ACC112 (cell line): ENCODE data around the gene ZC3H11A.

ENCODE experiments used
- H2AFZ ChIP-seq: fragments of 200-600 bp; sonication (generic); one replicate; pipeline ENCODE4 v1.6.0; 2017; ENCODE audit warnings: antibody characterized with exemption, low read length; ENCODE audit not compliant: unreplicated experiment
- H3K27ac ChIP-seq: fragments of 200-600 bp; sonication (generic); 2 replicates; pipeline ENCODE4 v1.5.1; 2014; ENCODE audit warnings: low read depth, mild to moderate bottlenecking, antibody characterized with exemption, low read length, moderate library complexity
- H3K27me3 ChIP-seq: fragments of 200-600 bp; sonication (generic); 2 replicates; pipeline ENCODE4 v1.6.1; 2014; ENCODE audit warnings: mild to moderate bottlenecking, antibody characterized with exemption, low read length, moderate library complexity, mixed read lengths; ENCODE audit not compliant: insufficient read depth
- H3K36me3 ChIP-seq: fragments of 200-600 bp; sonication (generic); 2 replicates; pipeline ENCODE4 v1.6.1; 2016; ENCODE audit warnings: mild to moderate bottlenecking, antibody characterized with exemption, low read length, moderate library complexity, mixed read lengths; ENCODE audit not compliant: insufficient read depth
- H3K4me1 ChIP-seq: fragments of 200-600 bp; sonication (generic); one replicate; pipeline ENCODE4 v1.6.1; 2016; ENCODE audit warnings: low read length, mixed read lengths; ENCODE audit not compliant: insufficient read depth, unreplicated experiment, control insufficient read depth
- H3K4me3 ChIP-seq: fragments of 200-600 bp; sonication (generic); 2 replicates; pipeline ENCODE4 v1.5.1; 2014; ENCODE audit warnings: mild to moderate bottlenecking, low read depth, low read length
- H3K79me2 ChIP-seq: fragments of 200-600 bp; sonication (generic); one replicate; pipeline ENCODE4 v1.6.0; 2016; ENCODE audit warnings: low read length; ENCODE audit not compliant: control insufficient read depth, unreplicated experiment, insufficient read depth

The ZC3H11A gene

DNA sequence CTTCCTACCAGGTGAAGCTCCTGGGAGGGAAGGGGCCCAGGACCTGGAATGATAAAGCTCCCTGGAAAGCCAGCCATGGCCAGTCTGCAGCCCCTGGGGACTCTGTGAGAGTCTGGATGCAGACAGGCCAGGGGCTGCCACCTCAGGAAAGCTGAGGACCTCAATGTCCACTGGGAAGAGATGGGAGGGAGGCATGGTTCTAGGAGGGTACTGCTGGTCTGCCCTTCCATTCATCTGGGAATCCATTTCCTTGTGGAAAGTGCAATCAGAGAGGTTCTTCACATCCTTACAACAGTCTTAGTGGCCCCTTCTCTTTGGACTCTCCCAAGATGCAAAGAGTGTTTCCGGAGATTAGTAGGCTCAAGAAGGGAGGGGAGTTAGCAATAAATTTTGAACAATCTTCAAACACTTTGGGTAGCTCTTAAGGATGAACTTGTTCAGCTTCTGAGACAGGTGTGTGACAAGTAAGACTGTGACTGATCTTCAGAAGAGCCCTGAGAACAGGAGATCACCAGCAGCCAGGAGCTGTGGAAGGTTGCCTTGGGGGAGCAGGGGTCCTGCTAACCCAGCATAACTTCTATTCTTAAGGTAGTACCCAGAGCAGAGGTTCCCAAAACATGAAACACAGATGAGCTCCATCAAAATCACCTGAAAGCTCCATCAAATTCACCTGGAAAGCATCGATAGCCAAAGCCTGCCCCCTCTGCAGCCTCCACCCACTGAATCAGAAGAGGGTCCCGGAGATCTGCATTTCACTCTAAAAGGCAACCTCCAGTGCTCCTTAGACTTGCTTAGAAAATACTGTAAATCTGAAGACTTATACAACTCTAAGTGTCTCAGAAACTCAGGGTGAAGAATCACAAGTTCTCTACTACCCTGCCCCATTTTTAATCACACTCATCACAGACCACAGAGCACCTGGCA is 31.1 kb upstream of the ZC3H11A start:
- Histone ChIP-seq H3K4me3 (no peak overlapping the region), H3K4me1 (no peaks in the 10 kb centered on the region), H2AFZ (no peak overlapping the region), H3K27me3 (peaks cover 11% of the 10 kb centered on the region; the same call in 1 of the 2 replicates), H3K79me2 (no peaks in the 10 kb centered on the region), H3K36me3 (no peaks in the 10 kb centered on the region), H3K27ac (no peak overlapping the region)

DNA sequence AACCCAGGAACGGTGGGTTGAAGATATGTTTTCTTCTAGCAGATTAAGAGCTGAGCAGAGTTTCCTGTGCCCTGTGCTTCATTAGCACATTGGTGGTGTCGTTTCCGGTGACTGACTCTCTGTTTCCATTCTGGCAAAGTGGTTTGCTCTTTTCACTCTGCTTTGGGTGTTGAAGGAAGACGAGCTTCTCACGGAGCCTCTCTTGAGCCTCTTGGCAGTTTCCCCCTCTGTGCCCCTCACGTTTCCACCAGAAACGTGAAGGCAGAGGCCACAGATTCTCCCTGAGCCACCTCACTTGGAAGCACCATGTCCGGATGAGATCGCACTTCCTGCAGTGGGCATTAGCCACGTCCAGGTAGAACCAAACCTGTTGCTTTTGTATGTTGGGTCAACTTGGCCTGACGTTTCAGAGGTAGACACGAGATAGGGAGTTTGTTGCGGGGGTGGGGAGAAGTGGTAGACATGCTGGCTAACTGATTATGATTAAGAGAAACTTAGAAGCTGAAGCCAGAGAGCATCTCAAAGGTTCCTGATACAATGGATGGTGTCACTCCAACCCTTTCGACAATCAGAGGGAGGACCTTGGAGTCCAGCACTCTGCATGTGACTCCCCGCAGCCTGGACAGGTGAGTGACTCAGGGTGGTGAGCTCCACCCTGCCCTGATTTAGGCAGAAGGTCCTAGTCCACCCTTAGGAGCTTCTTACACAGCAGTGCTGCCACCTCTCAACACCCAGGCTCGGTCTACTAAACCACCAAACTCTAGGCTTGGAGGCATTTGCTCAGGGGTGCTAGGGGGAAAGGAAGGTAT is 30.2 kb upstream of the ZC3H11A start, which contains the start of gene LAX1:
Gene LAX1, plus strand, starts transcription at position 155 of the 809 bp plus-strand sequence. Its CDS starts 383 bp downstream, at position 538.
- Histone ChIP-seq H3K79me2 (no peaks in the 10 kb centered on the region), H3K4me1 (no peaks in the 10 kb centered on the region), H3K27me3 (peaks cover 11% of the 10 kb centered on the region; the same call in 1 of the 2 replicates), H3K4me3 (no peak within 1 kb of the TSS), H2AFZ (no peak within 1 kb of the TSS), H3K27ac (no peak within 1 kb of the TSS), H3K36me3 (no peaks in the 10 kb centered on the region)

DNA sequence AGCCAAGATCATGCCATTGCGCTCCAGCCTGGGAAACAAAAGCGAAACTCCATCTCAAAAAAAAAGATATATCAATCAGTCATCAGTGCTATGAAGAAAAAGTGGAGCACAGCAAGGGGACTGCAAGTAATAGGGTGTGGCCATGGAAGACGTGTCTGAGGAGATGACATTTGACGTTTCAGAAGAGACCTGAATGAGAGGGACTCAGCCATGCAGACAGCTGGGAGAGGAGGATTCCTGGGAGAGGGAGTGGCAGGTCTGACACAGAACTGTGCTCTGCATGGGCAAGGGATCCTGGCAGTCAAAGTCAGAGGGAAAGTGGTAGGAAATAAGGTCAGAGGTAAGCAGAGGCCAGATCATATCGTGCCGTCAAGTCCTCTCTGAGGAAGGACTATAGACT is 27.2 kb upstream of the ZC3H11A start:
- no peaks in the 10 kb centered on the region for H3K79me2 ChIP-seq
- no peak overlapping the region for H2AFZ ChIP-seq
- no peak overlapping the region for H3K27ac ChIP-seq
- H3K4me1 ChIP-seq = no peaks in the 10 kb centered on the region
- H3K4me3 ChIP-seq = no peak overlapping the region
- no peaks in the 10 kb centered on the region for H3K36me3 ChIP-seq
- peaks cover 11% of the 10 kb centered on the region; the same call in 1 of the 2 replicates for H3K27me3 ChIP-seq

DNA sequence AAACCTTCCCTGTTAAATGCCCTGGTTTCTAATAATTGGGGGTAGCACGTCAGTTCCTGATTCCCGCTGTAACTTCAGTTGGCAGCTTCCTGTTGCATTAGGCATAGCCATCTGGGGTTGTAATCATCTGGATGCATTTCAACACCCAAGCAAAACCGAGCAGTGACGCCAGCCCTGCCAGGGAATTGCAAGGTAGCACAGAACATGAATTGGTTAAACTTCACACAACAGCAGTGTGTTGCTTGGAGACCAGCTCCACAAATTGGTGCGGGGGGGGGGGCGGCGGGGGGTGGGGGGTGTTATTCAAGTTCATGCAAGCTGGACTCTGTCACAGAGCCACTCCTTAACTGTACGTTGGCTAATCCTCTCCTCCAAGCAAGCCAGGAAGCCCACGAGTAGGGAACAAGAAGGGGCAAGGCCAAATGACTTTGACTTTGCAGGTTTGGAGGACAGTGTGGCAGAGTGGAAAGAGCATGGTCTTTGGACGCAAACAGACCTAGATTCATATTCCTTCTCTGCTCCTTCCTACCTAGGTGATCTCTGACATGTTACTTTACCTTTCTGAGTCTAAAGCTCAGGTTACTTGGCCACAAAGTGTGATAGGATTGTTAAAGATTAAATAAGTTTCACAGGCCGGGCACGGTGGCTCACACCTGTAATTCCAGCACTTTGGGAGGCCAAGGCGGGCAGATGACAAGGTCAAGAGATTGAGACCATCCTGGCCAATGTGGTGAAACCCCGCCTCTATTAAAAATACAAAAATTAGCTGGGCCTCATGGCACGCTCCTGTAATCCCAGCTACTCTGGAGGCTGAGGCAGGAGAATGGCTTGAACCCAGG is 25.7 kb upstream of the ZC3H11A start:
- no peaks in the 10 kb centered on the region for H3K4me1 ChIP-seq
- H2AFZ ChIP-seq = no peak overlapping the region
- H3K36me3 ChIP-seq = no peaks in the 10 kb centered on the region
- no peak overlapping the region for H3K27ac ChIP-seq
- H3K79me2 ChIP-seq = no peaks in the 10 kb centered on the region
- no peak overlapping the region for H3K4me3 ChIP-seq
- peaks cover 2% of the 10 kb centered on the region; the same call in 1 of the 2 replicates for H3K27me3 ChIP-seq

DNA sequence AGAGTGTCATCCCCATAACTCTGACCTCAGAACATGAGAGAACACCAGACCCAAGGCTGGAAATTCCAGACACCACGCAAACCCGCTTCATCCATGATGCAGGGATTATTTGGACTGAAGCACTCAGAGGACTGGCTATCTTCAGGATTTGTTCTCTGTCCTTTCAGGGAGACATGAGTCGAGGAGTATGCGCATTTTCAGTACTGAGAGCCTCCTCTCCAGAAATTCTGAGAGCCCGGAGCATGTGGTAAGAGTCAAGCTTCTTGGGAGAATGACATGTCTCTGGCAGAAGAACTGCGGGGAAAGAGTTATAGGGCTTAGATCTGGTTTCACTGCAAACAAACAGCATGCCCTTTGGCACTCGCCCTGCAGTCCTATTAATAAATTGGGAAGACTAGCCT is 23.5 kb upstream of the ZC3H11A start:
- Histone ChIP-seq H3K4me3 (no peak overlapping the region), H2AFZ (no peak overlapping the region), H3K27ac (no peak overlapping the region), H3K4me1 (no peaks in the 10 kb centered on the region), H3K36me3 (no peaks in the 10 kb centered on the region), H3K27me3 (no peaks in the 10 kb centered on the region; the same call in 1 of the 2 replicates), H3K79me2 (no peaks in the 10 kb centered on the region)

DNA sequence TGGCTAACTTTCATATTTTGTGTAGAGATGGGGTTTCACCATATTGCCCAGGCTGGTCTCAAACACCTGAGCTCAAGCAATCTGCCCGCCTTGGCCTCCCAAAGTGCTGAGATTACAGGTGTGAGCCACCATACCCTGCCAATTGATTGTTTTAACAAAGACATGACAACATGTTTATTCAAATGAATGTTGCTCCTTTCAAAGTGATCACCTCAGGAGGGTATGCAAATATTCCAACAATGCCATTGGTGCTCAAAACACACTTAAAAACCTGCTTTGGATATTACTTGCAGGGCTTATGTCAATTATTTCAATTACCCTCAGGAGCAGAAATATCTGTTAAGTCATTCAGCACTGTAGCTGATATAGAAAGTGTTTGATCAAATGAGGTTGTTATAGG is 22.6 kb upstream of the ZC3H11A start:
- no peaks in the 10 kb centered on the region for H3K36me3 ChIP-seq
- no peaks in the 10 kb centered on the region for H3K79me2 ChIP-seq
- no peak overlapping the region for H2AFZ ChIP-seq
- H3K4me3 ChIP-seq = no peak overlapping the region
- H3K4me1 ChIP-seq = no peaks in the 10 kb centered on the region
- H3K27ac ChIP-seq = no peak overlapping the region
- no peaks in the 10 kb centered on the region; the same call in 1 of the 2 replicates for H3K27me3 ChIP-seq

DNA sequence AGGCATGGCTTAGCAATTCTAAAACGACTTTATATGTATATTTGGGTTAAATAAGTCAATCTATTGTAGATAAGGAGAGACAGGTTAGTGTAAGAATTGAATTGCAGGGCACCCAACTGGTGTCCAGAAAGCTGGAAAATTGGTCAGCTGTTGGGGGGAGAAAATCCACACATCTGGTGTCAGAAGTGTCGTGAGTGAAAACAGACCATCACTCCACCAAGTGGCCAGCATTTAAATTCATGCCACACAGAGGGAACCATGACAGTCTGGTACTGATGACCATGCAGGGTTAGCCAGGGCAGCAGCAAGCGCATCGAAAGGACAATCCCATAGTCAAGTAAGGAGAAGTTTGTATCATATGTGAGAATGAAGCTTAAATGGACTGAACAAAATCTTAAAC is 18.8 kb upstream of the ZC3H11A start:
- no peaks in the 10 kb centered on the region; the same call in 1 of the 2 replicates for H3K27me3 ChIP-seq
- no peak overlapping the region for H3K4me3 ChIP-seq
- H3K36me3 ChIP-seq = no peaks in the 10 kb centered on the region
- H2AFZ ChIP-seq = no peak overlapping the region
- no peaks in the 10 kb centered on the region for H3K4me1 ChIP-seq
- H3K79me2 ChIP-seq = no peaks in the 10 kb centered on the region
- H3K27ac ChIP-seq = no peak overlapping the region

DNA sequence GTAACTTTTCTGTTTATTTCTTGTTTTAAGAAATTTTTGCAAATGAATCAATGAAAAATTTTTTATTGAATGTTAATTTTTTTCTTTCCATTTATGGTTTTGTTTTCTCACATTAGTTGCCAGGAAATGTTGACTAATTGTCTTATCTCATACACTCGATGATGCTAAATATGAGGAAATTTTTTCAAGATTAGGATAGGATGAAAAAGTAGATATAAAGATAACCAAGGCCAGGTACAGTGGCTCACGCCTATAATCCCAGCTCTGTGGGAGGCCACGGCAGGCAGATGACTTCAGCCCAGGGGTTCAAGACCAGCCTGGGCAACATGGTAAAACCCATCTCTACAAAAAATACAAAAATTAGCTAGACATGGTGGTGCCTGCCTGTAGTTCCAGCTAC is 17.8 kb upstream of the ZC3H11A start:
- no peak overlapping the region for H3K4me3 ChIP-seq
- H3K27me3 ChIP-seq = no peaks in the 10 kb centered on the region
- H2AFZ ChIP-seq = no peak overlapping the region
- H3K27ac ChIP-seq = no peak overlapping the region
- no peaks in the 10 kb centered on the region for H3K36me3 ChIP-seq
- no peaks in the 10 kb centered on the region for H3K79me2 ChIP-seq
- H3K4me1 ChIP-seq = no peaks in the 10 kb centered on the region

DNA sequence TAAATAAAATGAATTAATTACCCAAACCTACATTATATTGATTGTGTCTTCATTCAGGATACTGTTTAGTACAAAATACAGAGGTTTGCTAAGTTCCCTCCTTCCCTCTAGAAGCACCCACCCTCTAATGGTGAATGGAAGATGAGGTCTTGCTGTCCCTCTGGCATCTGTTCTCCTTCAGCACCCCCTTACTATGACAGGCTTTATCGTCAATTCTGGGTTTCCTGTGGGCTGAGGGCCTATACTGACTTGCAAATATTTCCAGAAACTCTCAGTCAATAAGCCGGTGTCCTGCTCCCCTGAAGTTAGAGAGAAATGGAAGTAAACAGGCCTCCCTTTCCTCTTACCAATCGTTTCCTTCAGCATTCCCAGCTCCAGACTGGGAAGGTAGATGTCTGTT is 17.3 kb upstream of the ZC3H11A start:
- Histone ChIP-seq H3K4me3 (no peak overlapping the region), H3K27me3 (no peaks in the 10 kb centered on the region)

DNA sequence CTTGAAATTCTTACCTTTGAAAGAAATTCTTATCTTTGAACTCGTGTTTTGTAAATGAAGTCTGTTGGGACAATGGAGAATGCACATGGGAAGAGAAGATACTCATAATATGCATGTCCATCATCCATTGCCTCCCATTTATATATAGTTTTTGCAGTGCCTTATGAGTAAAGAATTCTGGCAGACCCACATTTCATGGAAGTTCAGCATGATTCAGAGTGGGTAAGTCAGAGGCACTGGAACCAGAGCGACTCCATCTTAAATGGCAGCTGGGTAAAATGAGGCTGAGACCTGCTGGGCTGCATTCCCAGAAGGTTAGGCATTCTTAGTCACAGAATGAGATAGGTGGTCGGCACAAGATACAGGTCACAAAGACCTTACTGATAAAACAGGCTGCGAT is 16.6 kb upstream of the ZC3H11A start:
- H3K79me2 ChIP-seq = no peaks in the 10 kb centered on the region
- H3K36me3 ChIP-seq = no peaks in the 10 kb centered on the region
- no peak overlapping the region for H2AFZ ChIP-seq
- no peaks in the 10 kb centered on the region for H3K27me3 ChIP-seq
- H3K4me3 ChIP-seq = no peak overlapping the region
- no peaks in the 10 kb centered on the region for H3K4me1 ChIP-seq
- no peak overlapping the region for H3K27ac ChIP-seq

More for the DNA sequence above, 17.3 kb upstream of the ZC3H11A start:
- Histone ChIP-seq H3K4me1 (no peaks in the 10 kb centered on the region), H3K27ac (no peak overlapping the region), H3K36me3 (no peaks in the 10 kb centered on the region), H2AFZ (no peak overlapping the region), H3K79me2 (no peaks in the 10 kb centered on the region)
